Mucosa of rectum (tissue), 2 donors: ENCODE measurements around the gene NOC2L.
"Not testable (repeated sequence)": the region's sequence is repeated elsewhere in the genome, so short reads cannot be mapped to it uniquely, and the experiment has no call there.

ENCODE experiments used
- H3K27ac ChIP-seq, 2 donors: one replicate each; pipeline ENCODE4 v1.7.0; 2013; ENCODE audit warnings: inconsistent platforms in 2 of 2, low read depth in 2 of 2, low read length in 2 of 2
- H3K27me3 ChIP-seq, 2 donors: one replicate each; pipeline ENCODE4 v1.7.0; 2013; ENCODE audit warnings: low read length in 2 of 2; ENCODE audit not compliant: control insufficient read depth in 2 of 2, insufficient read depth in 2 of 2
- H3K36me3 ChIP-seq, 2 donors: one replicate each; pipeline ENCODE4 v1.7.0; 2013; ENCODE audit warnings: low read length in 2 of 2; ENCODE audit not compliant: control insufficient read depth in 2 of 2, insufficient read depth in 2 of 2
- H3K4me1 ChIP-seq, 2 donors: one replicate each; pipeline ENCODE4 v1.7.0; 2013; ENCODE audit warnings: low read length in 2 of 2, mild to moderate bottlenecking in 1 of 2; ENCODE audit not compliant: control insufficient read depth in 2 of 2, insufficient read depth in 2 of 2
- H3K4me3 ChIP-seq, 2 donors: one replicate each; pipeline ENCODE4 v1.7.0; 2013; ENCODE audit warnings: low read length in 2 of 2
- H3K9ac ChIP-seq, 2 donors: one replicate each; pipeline ENCODE4 v1.7.0; 2013; ENCODE audit warnings: low read length in 2 of 2, low read depth in 1 of 2, mild to moderate bottlenecking in 1 of 2
- H3K9me3 ChIP-seq, 2 donors: one replicate each; pipeline ENCODE4 v1.7.0; 2013; ENCODE audit warnings: low read length in 2 of 2; ENCODE audit not compliant: control insufficient read depth in 2 of 2
- donor health status: healthy.
- donor health status: Normal muscosa, but diverticular disease.

NOC2L gene

DNA sequence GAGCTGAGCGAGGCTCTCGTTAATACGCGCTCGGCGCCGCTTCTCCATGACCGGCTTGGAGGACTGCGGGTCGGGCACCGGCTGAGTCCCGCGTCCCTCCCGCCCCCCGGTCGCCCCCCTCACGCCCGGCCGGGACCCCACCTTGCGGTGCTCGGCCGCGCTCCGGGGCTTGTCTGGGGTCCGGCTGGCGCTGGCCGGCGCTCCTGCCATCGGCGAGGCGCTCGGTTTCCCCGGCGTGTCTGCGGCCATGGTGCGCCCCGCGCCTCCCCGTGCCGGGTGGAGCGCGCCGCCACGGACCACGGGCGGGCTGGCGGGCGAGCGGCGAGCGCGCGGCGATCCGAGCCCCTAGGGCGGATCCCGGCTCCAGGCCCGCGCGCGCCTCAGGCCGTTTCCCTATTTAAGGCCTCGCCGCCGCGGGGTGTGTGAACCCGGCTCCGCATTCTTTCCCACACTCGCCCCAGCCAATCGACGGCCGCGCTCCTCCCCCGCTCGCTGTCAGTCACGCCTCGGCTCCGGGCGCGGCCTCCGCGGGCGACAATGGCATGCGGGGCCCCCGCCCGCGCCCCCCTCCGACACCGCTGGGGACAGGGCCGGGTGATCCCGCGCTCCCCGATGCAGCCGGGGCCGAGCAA is 40.8 kb upstream of the NOC2L start, which contains the start of gene HES4:
HES4 (minus strand) TSS at position 373 of the 632 bp plus-strand sequence; CDS start at position 249, 124 bp downstream.
- H3K27me3 ChIP-seq, result peaks cover 22% of the 10 kb centered on the region in 2 donors

DNA sequence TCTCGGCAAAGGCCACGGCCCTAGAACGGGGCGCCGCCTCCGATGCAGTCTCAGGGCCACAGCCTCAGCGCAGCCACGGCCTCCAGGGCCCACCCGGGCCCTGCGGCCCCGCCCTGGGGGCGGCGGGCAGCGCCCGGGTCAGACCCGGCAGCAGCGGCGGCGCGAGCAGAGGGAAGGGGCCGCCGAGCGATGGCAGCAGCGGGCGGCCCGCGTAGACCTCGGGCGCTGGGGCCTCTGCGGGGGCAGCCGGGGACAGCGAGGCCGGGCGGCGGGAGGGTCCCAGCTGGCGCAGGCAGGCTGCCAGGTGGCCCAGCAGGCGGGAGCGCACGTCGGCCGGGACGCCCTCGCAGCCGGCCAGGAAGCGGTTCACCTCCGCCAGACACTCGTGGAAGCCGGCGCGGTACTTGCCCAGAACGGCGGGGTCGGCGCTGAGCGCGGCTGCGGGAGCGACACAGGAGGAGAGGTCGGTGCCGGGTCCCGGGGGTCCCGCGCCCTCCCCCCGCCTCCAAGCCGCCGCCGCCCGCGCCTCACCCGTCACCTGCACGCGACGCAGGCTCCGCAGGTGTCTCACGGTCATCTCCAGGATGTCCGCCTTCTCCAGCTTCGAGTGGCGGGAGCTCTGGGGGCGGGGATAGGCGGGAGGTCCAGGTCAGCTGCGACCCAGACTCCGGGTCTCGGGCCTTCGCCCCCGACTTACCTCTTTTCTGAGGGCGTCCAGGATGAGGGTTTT is 40.1 kb upstream of the NOC2L start:
- H3K36me3 ChIP-seq, result no peaks in the 10 kb centered on the region
- H3K27ac ChIP-seq, result peak overlapping the region; percentile 51 to 88
- peak overlapping the region; percentile 57 to 66 for H3K4me3 ChIP-seq
- no peaks in the 10 kb centered on the region for H3K9me3 ChIP-seq
- H3K4me1 ChIP-seq, result peaks cover 7 to 12% of the 10 kb centered on the region in 2 donors
- peaks cover 15 to 21% of the 10 kb centered on the region in 2 donors for H3K27me3 ChIP-seq
- H3K9ac ChIP-seq, result peak overlapping the region; percentile 14 to 78

More for the DNA sequence above, 40.8 kb upstream of the NOC2L start, which contains the start of gene HES4:
- Histone ChIP-seq H3K4me1 (peaks cover 9 to 16% of the 10 kb centered on the region in 2 donors), H3K9ac (peak within 1 kb of the TSS; percentile 47 to 78), H3K4me3 (peak within 1 kb of the TSS; percentile 59 to 66), H3K27ac (peak within 1 kb of the TSS; percentile 88 to 91), H3K36me3 (no peaks in the 10 kb centered on the region), H3K9me3 (no peaks in the 10 kb centered on the region)

DNA sequence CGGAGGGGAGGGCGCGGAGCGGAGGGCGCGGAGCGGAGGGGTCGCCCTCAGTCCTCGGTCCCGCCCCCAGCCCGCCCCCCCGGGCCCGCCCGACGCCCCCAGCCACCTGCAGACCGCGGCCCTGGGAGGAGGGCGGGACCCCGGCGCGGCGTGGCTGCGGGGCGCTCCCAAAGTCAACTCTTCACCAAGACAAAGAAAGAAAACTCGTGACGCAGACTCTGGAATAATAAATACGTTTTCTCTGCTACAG is 39.6 kb upstream of the NOC2L start:
- H3K4me3 ChIP-seq, result peak overlapping the region; percentile 57 to 66
- H3K9me3 ChIP-seq, result no peaks in the 10 kb centered on the region
- H3K4me1 ChIP-seq, result peaks cover 7 to 12% of the 10 kb centered on the region in 2 donors
- H3K27ac ChIP-seq, result peak overlapping the region in 1 of 2 donors; percentile 32
- peaks cover 14 to 19% of the 10 kb centered on the region in 2 donors for H3K27me3 ChIP-seq
- H3K9ac ChIP-seq, result peak overlapping the region in 1 of 2 donors; percentile 78
- no peaks in the 10 kb centered on the region for H3K36me3 ChIP-seq

DNA sequence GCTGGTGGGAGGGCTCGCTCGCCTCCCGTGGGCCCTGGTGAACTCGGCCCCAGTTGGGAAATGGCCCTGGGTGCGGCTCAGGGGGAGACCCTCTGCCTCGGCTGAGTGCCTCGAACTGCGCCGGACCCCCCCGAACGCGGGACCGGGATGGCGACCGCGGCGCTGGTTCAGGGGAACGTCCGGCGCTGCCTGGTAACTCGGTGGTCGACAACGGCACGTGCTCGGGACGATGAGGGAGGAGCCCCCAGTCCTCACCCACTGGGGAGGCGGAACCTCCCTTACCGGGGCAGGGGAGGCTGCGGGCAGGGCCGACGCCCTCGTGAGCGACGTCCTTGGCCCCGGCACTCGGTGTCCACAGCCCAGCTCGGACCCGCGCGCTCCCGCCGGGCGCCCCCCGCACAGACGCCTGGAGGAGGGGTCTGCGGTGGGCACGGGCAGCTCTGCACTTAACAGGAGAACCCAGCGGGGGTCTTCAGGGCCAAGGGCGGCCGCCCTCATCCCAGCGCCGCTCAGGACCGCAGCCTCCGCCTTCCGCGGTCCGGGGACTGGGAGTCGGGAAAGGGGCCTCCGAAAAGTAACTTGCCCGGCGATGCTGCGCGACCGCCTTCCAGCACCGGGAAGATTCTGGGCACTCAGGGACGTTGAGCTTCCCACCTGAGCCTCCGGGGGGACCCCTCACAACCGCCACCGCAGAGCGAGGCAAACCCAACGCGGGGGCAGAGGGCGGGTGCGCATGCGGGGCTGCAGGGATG is 39.1 kb upstream of the NOC2L start:
- peaks cover 14 to 16% of the 10 kb centered on the region in 2 donors for H3K27me3 ChIP-seq
- H3K27ac ChIP-seq, result no peak overlapping the region
- no peak overlapping the region for H3K4me3 ChIP-seq
- no peak overlapping the region for H3K9ac ChIP-seq
- H3K9me3 ChIP-seq, result no peaks in the 10 kb centered on the region
- H3K36me3 ChIP-seq, result no peaks in the 10 kb centered on the region
- H3K4me1 ChIP-seq, result peaks cover 7 to 12% of the 10 kb centered on the region in 2 donors

DNA sequence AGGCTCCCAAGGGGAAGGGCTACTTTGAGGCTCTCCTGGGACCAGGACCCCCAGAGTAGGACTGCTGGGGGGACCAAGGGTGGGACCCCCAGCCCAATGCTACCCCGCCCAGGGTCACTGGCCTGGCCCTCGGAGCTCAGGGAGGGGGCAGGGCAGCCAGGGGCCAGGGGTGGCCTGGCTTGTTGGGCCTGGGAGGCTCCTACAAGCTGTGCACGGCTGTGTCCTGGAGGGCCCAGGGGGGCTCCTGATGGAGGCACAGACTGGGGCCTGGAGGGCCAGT is 38.6 kb upstream of the NOC2L start:
- H3K9me3 ChIP-seq, result no peaks in the 10 kb centered on the region
- H3K27ac ChIP-seq, result no peak overlapping the region
- no peak overlapping the region for H3K9ac ChIP-seq
- no peaks in the 10 kb centered on the region for H3K36me3 ChIP-seq
- peaks cover 7 to 12% of the 10 kb centered on the region in 2 donors for H3K4me1 ChIP-seq
- H3K27me3 ChIP-seq, result peaks cover 14 to 16% of the 10 kb centered on the region in 2 donors
- H3K4me3 ChIP-seq, result no peak overlapping the region

DNA sequence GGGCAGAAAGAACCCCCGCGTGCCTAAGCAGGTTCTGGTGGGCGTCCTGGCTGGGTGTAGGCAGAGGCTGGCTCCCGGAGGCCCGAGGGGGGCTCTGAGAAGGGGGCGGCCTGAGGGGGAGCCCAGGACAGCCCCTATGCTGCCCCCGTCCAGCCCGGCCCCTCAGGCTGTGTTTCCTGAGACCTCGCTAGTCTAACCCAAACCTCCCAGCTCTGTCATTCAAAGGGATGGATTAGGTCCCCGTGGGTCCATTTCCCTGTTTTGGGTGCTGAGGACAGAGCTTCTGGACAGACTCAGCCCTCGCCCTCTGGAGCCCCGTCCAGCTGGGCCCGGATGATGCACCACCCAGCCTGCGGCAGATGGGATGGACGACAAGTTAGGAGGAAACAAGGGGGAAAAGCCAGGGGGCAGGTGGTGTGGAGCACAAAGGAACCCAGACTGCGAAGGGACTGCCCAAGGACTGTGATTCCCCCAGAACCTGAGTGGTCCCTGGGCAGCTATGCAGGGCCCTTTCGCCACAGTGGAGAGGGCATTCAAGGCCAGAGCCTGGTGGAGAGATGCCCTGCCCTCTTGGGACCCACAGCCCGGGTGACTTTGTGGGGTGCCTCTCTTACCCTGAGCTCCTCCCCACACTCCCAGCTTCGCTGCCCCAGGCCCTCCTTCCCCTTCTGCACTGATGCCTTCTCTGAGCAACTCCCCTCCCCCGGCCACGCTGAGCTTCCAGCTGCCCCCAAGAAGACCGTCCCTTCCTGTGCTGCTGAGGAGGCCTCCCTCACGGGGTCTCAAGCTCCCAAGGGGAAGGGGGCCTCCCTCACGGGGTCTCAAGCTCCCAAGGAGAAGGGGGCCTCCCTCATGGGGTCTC is 38.0 kb upstream of the NOC2L start:
- Histone ChIP-seq H3K27me3 (peaks cover 14 to 16% of the 10 kb centered on the region in 2 donors), H3K36me3 (no peaks in the 10 kb centered on the region), H3K9me3 (no peaks in the 10 kb centered on the region), H3K4me1 (peaks cover 7 to 12% of the 10 kb centered on the region in 2 donors), H3K27ac (no peak overlapping the region), H3K9ac (no peak overlapping the region), H3K4me3 (no peak overlapping the region)

DNA sequence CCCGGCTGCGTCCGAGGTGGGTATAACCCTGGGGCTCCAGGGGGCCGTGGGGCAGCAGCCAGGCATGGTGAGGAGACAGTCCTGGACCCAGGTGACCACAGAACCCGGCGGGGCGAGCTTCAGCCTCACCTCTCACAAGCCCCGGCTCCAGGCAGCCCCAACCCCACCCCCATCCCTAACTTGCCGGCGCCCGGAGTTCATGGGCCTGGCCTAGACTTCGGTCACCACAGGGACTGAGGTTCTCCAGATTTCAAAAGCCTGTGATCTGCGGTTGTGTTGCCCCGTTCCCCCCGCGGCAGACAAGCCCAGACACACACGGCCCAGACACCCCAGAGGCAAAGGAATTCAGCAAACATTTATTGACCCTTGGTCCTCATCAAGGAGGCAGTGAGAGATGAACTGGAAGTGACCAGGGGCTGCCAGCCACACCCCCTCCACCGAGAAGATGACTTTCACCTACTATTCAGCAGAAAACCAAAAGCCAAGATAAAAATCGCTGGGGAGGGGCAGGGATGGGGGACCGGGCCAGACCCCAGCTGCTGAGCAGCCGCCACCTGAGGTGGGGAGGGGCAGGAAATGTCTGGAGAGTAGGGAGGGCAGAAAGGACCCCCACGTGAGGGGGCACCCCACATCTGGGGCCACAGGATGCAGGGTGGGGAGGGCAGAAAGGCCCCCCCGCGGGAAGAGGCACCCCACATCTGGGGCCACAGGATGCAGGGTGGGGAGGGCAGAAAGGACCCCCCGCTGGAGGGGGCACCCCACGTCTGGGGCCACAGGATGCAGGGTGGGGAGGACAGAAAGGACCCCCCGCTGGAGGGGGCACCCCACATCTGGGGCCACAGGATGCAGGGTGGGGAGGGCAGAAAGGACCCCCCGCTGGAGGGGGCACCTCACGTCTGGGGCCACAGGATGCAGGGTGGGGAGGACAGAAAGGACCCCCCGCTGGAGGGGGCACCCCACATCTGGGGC is 36.9 kb upstream of the NOC2L start:
- H3K27me3 ChIP-seq, result peaks cover 8 to 12% of the 10 kb centered on the region in 2 donors
- peaks cover 6 to 8% of the 10 kb centered on the region in 2 donors for H3K4me1 ChIP-seq

DNA sequence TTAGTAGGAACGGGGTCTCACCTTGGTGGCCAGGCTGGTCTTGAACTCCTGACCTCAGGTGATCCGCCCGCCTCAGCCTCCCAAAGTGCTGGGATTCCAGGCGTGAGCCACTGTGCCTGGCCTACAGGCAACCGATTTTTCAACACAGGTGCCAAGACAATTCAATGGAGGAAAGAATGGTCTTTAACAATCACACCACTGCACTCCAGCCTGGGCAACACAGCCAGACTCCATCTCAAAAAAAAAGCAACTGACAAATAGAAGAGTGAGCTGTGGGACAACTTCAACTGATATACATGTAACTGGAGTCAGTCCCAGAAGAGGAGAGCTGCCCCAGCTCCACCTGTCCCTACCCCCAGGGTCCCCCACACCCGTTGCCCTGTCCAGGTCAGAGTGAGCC is 35.5 kb upstream of the NOC2L start:
- H3K4me3 ChIP-seq, H3K36me3 ChIP-seq, H3K4me1 ChIP-seq, H3K27ac ChIP-seq, H3K9me3 ChIP-seq, H3K27me3 ChIP-seq, H3K9ac ChIP-seq: not testable (repeated sequence)

More for the DNA sequence above, 36.9 kb upstream of the NOC2L start:
- no peaks in the 10 kb centered on the region for H3K36me3 ChIP-seq
- H3K9me3 ChIP-seq, result peaks cover 0 to 4% of the 10 kb centered on the region in 2 donors
- H3K9ac ChIP-seq, result no peak overlapping the region
- no peak overlapping the region for H3K4me3 ChIP-seq
- no peak overlapping the region for H3K27ac ChIP-seq

DNA sequence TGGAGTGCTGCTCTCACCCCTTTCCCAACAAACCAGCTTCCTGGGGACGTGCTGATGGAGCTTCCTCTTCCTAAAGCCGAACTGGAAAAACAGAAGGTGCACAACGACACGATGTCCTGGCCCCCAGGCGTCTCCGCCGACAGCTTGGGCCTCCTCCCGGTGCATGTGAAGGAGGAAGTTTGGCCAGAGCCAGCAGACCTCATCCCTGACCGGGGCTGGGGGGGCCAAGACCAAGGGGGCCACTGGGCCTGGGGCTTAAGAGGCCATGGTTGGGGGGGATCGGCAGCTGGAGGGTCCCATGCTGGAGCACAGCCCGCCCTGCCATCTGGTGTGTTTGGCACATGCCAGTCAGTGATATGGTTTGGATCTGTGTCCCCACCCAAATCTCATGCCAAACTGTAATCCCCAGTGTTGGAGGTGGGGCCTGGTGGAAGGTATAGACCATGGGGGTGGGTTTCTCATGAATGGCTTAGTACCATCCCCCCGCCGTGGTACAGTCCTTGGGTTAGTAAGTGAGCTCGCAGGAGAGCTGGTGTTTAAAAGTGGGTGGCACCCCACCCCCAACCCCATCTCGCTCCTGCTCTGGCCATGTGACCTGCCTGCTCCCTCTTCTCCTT is 34.4 kb upstream of the NOC2L start:
- peaks cover 0 to 4% of the 10 kb centered on the region in 2 donors for H3K9me3 ChIP-seq

More for the DNA sequence above, 34.4 kb upstream of the NOC2L start:
- Histone ChIP-seq H3K36me3 (no peaks in the 10 kb centered on the region), H3K4me1 (no peaks in the 10 kb centered on the region), H3K27ac (no peak overlapping the region), H3K9ac (no peak overlapping the region), H3K27me3 (peaks cover 5 to 9% of the 10 kb centered on the region in 2 donors), H3K4me3 (no peak overlapping the region)
